Activated naive CD8-positive, alpha-beta T cell treated with anti-CD3 and anti-CD28 coated beads, Interleukin-2, amount 50 U/mL, for 24 hours (primary cell): Measurements from ENCODE around the gene SKI.

Experiments
- ATAC-seq: fragments of 150-1000 bp; cut with Tn5 transposase; one replicate; pipeline ENCODE4 v1.10.0; 2021
- DNase-seq: peaks from one replicate; pipeline ENCODE4 v3.0.0; 2021
- H3K27ac Mint-ChIP-seq: one replicate; pipeline ENCODE4 v1.8.0; 2021; ENCODE audit warnings: mild to moderate bottlenecking, mixed read lengths
- H3K27me3 Mint-ChIP-seq: one replicate; pipeline ENCODE4 v1.8.0; 2021; ENCODE audit warnings: mixed read lengths
- H3K36me3 Mint-ChIP-seq: one replicate; pipeline ENCODE4 v1.8.0; 2021; ENCODE audit warnings: low read depth, mixed read lengths
- H3K4me1 Mint-ChIP-seq: one replicate; pipeline ENCODE4 v1.8.0; 2021; ENCODE audit warnings: mixed read lengths
- H3K4me3 Mint-ChIP-seq: one replicate; pipeline ENCODE4 v1.8.0; 2021; ENCODE audit warnings: mild to moderate bottlenecking, moderate library complexity, mixed read lengths
- H3K9me3 Mint-ChIP-seq: one replicate; pipeline ENCODE4 v1.8.0; 2021; ENCODE audit warnings: mixed read lengths

Gene SKI

DNA sequence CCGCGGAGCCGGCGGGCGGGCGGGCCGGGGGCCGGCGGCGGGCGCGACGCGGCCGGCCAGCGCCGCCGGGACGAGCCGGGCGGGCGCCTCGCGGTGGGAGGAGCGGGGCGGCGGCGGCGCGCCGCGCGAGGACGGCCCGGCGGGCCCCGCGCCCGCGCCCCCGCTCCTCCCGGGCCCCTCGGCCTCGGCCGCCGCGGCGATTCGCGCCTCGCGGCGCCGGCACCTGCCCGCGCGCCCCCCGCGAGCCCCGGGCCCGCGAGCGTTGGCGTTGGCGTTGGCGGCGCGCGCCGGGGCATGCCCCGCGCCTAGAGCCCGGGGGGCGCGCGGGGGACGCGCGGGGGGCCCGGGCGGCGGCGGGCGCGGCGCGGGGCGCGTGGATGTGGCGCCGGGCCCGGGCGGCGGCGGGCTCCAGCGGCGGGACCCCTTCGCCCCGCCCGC is at the start of gene SKI:
Gene SKI (plus strand): TSS at position 163 of the 438 bp plus-strand sequence. CDS start 448 bp downstream, outside the sequence.
- H3K27me3 Mint-ChIP-seq = peaks cover 1% of the 10 kb centered on the region
- peaks cover 33% of the 10 kb centered on the region for H3K4me1 Mint-ChIP-seq
- peaks cover 14% of the 10 kb centered on the region for H3K36me3 Mint-ChIP-seq
- H3K9me3 Mint-ChIP-seq = no peaks in the 10 kb centered on the region
- H3K4me3 Mint-ChIP-seq = peak within 1 kb of the TSS; percentile 92
- peak within 1 kb of the TSS; percentile 92 for H3K27ac Mint-ChIP-seq
- DNase-seq (no peak), ATAC-seq (no peak)

DNA sequence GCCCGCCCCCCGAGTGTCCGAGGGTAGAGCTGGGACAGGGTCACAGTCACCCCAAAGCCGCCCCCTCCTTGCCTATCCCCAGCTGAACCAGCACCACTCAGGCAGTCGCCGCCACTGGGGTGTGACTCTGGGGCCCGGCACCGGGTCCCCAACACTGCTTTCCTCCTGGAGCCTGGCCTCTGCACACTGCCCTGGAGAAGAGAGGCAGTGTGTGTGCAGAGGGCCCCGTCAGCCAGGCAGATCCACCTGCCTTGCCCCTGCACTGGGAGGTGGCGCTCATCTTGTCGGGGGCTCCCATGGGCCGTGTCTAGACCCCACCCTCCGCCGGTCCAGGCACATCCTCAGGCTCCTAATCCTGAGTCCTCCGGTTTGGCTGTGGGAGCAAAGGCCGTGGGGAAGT is 49.2 kb upstream of the SKI start:
- H3K36me3 Mint-ChIP-seq = no peaks in the 10 kb centered on the region
- ATAC-seq = no peak
- H3K27ac Mint-ChIP-seq = no peak overlapping the region

DNA sequence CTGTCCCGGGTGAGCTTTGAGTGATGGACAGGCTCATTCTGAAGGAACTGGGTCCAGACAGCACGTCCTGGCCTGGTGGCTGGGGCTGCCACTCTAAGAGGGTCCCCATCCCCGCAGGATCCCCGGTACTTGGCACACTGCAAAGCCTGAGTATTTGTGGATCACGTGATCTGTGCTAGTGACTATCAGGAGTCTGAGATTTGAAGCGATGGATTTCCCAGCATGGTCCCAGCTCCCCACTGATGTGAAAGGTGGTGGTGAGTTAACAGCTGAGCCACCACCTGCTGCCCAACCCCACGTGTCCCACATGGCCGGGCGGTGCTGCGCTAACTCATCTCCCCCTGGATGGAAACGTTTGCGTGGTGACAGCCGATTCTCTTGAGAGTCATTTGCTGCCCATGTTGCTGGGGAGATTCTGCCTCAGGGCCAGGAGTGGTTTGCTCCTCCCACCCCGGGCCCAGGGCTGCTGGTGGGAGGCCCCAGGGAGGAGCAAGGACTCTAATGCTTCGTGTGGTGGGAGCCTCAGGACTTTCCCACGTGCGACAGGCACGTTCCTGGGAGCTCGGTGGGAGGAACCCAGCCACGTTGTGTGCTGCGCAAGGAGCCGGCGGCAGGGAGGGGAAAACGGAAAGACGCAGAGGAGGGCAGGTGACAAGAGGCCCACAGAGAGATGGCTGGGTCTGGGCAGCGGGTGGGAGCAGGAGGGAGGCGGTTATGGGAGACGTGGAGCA is 48.7 kb upstream of the SKI start:
- Mint-ChIP-seq H3K4me3 (no peak overlapping the region), H3K4me1 (peaks cover 2% of the 10 kb centered on the region), H3K36me3 (no peaks in the 10 kb centered on the region), H3K27ac (no peak overlapping the region), H3K27me3 (no peaks in the 10 kb centered on the region), H3K9me3 (no peaks in the 10 kb centered on the region)
- ATAC-seq (no peak), DNase-seq (no peak)

More for the DNA sequence above, 49.2 kb upstream of the SKI start:
- no peak overlapping the region for H3K4me3 Mint-ChIP-seq
- H3K4me1 Mint-ChIP-seq = peaks cover 4% of the 10 kb centered on the region
- H3K27me3 Mint-ChIP-seq = no peaks in the 10 kb centered on the region
- no peaks in the 10 kb centered on the region for H3K9me3 Mint-ChIP-seq
- DNase-seq = no peak

DNA sequence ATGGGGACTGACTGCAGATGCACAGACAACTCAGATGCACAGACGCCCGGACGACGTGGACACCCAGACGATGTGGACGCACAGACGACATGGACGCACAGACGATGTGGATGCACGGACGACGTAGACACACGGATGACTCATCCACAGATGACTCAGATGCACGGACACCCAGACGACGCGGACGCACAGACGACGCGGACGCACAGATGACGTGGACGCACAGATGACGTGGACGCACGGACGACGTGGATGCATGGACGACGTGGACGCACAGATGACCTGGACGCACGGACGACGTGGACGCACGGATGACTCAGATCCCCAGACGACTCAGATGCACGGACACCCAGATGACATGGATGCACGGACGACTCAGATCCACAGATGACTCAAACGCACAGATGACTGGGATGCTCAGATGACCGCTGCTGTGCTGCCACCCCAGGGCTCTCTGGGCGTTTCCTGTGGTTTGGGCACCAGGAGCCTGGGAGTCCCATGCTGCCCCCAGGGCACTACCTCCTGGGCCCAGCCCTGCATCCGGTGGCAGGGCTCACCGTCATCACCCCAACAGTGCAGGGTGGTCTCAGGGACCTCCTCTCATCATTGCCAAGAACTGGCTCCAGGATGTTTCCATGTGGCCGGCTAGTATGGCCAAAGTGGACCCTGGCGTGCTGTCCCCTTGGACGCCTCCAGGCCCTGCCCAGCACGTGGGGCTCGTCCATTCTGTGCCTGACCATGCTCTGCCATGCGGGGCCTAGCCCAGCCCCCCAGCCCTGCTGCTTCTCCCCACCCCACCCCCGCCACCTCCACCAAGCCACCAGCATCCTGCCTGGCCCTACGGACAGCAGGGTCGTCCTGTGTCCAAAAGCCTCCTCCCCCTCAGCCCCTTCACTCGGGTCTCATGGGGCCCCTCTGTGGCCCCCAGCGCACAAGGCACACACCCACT is 47.5 kb upstream of the SKI start:
- Mint-ChIP-seq H3K4me3 (no peak overlapping the region), H3K27me3 (no peaks in the 10 kb centered on the region), H3K4me1 (no peaks in the 10 kb centered on the region), H3K27ac (no peak overlapping the region), H3K9me3 (no peaks in the 10 kb centered on the region), H3K36me3 (peaks cover 2% of the 10 kb centered on the region)
- ATAC-seq (no peak), DNase-seq (no peak)

DNA sequence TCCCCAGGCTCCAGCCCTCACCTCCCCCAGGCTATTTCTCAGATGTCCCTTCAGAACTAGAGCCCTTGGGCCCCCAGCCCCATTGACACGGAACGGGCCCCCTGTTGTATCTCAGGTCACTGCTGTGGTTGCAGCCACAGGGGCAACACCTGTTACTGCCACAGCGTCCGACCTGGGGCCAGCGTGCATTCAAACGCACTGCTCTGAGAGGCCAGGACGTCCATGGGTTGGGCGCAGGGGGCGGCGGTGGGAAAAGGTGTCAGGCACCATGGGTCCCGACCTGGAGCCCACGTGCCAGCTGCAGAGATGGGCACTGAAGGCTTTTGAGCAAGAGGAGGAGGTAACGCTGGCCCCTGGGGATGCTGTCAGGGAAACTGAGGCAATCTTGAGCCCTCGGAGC is 46.8 kb upstream of the SKI start:
- DNase-seq (no peak), ATAC-seq (no peak)
- Mint-ChIP-seq H3K27me3 (no peaks in the 10 kb centered on the region), H3K4me1 (no peaks in the 10 kb centered on the region), H3K36me3 (peaks cover 4% of the 10 kb centered on the region), H3K27ac (no peak overlapping the region), H3K4me3 (no peak overlapping the region), H3K9me3 (no peaks in the 10 kb centered on the region)

DNA sequence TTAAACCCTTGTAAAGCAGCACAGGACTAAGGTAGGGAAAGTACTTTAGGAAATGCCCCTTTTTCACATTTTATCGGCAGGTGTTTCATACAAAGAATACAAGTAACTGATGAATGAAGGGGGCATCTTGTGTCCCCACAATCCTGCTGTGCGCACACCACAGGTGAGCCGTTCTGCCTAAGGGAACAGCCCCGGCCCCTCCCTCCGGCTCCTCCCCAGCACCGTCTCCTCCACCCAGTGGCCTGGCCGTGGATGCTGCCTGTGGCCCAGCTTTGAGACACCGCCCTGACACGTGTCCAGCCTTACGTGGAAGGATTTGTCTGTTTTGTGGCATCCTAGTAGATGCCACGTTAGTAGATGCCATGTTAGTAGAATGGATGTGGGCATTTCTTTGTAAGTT is 46.4 kb upstream of the SKI start:
- Mint-ChIP-seq H3K9me3 (no peaks in the 10 kb centered on the region), H3K27me3 (no peaks in the 10 kb centered on the region), H3K4me3 (no peak overlapping the region), H3K4me1 (no peaks in the 10 kb centered on the region), H3K36me3 (peaks cover 4% of the 10 kb centered on the region), H3K27ac (no peak overlapping the region)
- DNase-seq (no peak), ATAC-seq (no peak)

DNA sequence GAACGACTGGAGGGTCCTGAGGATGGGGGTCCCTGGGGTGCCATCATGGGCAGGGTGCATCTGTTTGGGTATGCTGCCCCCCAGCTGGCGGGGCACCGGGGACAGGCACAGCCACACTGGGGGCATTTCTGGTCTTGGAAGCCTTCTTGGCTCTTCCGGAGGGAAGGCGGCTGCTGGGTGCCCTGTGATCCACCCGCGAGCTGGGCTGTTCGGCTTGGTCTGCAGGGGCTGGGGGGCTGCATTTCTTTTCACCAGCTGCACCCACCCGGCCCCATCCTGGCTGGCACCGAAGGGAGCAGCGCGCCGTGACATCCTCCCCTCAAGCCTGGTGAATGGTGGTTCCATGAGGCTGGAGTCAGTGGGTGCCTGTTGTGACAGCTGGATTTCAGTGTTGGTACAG is 45.7 kb upstream of the SKI start:
- Mint-ChIP-seq H3K27ac (no peak overlapping the region), H3K4me3 (no peak overlapping the region)

DNA sequence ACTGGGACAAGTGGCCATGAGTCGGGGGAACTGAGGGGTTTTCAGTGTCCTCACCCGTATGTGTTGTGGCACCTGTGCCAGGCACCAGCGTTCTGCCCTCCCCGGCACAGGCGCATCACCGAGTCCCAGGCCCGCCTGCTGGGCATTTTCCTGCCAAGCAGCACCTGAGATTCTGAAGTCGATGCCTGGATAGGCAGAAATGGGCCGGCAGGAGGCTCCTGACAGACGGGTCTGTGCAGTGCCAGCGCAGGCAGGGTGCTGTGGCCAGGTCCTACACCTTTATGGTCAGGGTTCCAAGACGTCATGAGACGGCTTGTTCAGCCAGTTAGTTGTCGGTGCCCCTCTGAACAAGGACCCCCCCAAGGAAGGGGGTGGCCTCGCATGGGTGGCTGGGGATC is 44.2 kb upstream of the SKI start:
- Mint-ChIP-seq H3K36me3 (peaks cover 4% of the 10 kb centered on the region), H3K27me3 (no peaks in the 10 kb centered on the region), H3K27ac (no peak overlapping the region), H3K4me3 (no peak overlapping the region), H3K4me1 (no peaks in the 10 kb centered on the region), H3K9me3 (no peaks in the 10 kb centered on the region)
- ATAC-seq = no peak
- DNase-seq = no peak

More for the DNA sequence above, 45.7 kb upstream of the SKI start:
- Mint-ChIP-seq H3K27me3 (no peaks in the 10 kb centered on the region), H3K4me1 (no peaks in the 10 kb centered on the region), H3K9me3 (no peaks in the 10 kb centered on the region), H3K36me3 (peaks cover 4% of the 10 kb centered on the region)
- DNase-seq (no peak), ATAC-seq (no peak)

DNA sequence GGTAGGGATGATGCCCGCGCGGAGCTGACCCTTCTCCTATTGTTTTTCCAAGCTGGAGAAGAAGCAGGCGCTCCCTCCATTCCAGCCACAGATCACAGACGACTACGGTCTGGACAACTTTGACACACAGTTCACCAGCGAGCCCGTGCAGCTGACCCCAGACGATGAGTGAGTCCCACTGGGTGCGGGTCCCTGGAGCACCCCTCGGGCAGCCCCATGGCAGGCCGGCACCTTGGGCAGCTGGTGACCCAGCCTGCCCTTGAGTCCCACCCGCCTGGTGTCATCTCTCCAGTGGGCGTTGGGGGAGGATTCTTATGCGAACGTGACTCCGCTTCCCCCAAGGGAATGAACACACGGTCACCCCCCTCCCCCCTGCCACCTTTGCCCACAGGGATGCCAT is 43.6 kb upstream of the SKI start:
- no peak for DNase-seq
- H3K27me3 Mint-ChIP-seq = no peaks in the 10 kb centered on the region
- no peak overlapping the region for H3K4me3 Mint-ChIP-seq
- no peak for ATAC-seq
- H3K4me1 Mint-ChIP-seq = peaks cover 2% of the 10 kb centered on the region
- no peaks in the 10 kb centered on the region for H3K9me3 Mint-ChIP-seq
- no peak overlapping the region for H3K27ac Mint-ChIP-seq
- peaks cover 4% of the 10 kb centered on the region for H3K36me3 Mint-ChIP-seq

DNA sequence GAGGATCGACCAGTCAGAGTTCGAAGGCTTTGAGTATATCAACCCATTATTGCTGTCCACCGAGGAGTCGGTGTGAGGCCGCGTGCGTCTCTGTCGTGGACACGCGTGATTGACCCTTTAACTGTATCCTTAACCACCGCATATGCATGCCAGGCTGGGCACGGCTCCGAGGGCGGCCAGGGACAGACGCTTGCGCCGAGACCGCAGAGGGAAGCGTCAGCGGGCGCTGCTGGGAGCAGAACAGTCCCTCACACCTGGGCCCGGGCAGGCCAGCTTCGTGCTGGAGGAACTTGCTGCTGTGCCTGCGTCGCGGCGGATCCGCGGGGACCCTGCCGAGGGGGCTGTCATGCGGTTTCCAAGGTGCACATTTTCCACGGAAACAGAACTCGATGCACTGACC is 43.2 kb upstream of the SKI start:
- Mint-ChIP-seq H3K4me3 (no peak overlapping the region), H3K36me3 (peaks cover 4% of the 10 kb centered on the region), H3K4me1 (peaks cover 2% of the 10 kb centered on the region), H3K27me3 (no peaks in the 10 kb centered on the region), H3K27ac (no peak overlapping the region), H3K9me3 (no peaks in the 10 kb centered on the region)
- DNase-seq = no peak
- ATAC-seq = no peak

DNA sequence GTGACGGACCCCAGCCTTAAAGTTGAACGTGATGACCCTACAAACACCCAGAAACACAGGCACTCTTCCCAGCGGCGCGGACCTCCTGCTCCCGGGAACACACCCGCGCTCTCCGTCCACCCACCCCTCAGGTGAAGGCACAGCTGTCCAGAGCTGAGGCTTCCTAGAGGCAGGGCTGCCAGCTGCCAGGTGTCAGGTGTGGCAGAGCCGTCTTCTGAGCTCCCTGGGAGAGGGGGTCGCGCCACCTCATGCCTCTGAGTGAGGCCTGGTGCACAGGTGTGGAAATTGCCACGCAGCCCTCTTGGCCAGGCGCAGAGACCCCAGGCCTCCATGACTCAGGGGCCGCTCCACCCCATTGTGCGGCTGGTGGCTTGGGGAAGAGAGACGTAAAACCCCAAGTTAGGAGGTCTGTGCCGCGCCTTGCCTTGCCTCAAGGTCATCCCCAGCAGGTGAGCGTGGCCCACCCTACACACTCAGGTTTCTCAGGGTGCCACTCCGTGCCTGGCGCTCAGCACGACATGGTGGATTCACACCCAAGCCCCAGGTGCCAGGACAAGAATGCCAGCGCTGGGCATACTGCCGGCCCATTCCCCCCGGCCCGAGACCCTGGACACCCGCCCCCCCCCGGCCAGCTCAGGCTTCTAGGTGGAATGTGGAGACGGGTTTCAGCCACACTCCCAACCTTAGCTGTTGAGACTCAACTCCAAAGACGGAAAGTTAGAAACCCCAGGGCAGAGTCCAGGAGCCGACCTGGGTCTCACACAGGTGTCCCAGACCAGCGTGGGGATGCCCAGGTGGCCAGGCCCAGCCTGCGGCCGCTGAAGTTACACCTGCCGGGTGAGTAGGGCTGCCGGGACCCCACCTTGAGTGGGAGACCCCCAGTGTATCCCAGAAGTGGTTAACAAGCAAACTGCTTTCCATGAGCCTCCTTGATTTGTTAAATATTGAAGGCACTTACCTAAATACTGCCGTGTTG is 42.0 kb upstream of the SKI start:
- no peak for ATAC-seq
- Mint-ChIP-seq H3K4me3 (no peak overlapping the region), H3K36me3 (peaks cover 4% of the 10 kb centered on the region), H3K27ac (no peak overlapping the region), H3K9me3 (no peaks in the 10 kb centered on the region), H3K27me3 (no peaks in the 10 kb centered on the region), H3K4me1 (peaks cover 9% of the 10 kb centered on the region)
- DNase-seq = no peak

DNA sequence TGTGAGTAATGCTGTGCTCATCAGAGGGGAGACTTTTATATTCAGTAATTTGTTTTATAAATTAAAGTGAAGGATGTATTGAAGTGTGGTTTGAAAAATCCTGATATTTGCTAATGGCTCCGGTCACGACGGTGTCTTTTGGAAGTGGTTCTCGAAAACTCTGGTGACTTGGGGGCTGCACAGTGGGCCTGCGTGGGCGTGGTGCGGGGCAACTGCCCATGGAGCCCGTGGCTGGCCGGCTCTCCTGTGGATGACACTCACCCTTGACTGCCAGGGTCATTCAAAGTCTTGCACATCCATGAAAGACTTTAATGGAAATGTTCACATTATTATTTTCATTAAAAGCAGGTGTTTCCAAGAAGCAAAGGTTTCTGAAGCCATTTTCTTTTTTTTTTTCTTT is 41.2 kb upstream of the SKI start:
- Mint-ChIP-seq H3K9me3 (no peaks in the 10 kb centered on the region), H3K27me3 (no peaks in the 10 kb centered on the region)
- ATAC-seq = no peak

DNA sequence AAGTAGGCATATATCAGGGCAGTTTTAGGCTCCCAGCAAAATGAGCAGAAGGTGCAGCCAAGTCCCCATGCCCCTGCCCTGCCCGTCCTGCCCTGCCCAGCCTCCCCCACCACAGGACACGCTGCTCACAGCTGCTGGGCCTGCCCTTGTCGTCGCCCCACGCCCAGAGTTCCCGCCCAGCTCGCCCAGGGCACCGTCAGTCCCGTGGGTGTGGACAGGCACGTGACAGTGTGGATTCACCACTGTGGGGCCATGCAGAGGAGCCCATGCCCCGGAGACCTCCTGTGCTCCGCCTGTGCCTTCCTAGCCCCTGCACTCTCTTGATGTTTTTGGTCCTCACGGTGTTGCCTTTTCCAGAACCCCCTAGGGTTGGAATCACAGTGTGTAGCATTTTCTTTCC is 40.5 kb upstream of the SKI start:
- H3K4me1 Mint-ChIP-seq = peaks cover 14% of the 10 kb centered on the region
- DNase-seq (no peak), ATAC-seq (no peak)
- no peaks in the 10 kb centered on the region for H3K27me3 Mint-ChIP-seq
- H3K27ac Mint-ChIP-seq = no peak overlapping the region
- H3K36me3 Mint-ChIP-seq = peaks cover 4% of the 10 kb centered on the region
- no peaks in the 10 kb centered on the region for H3K9me3 Mint-ChIP-seq
- H3K4me3 Mint-ChIP-seq = no peak overlapping the region

More for the DNA sequence above, 41.2 kb upstream of the SKI start:
- DNase-seq = no peak
- Mint-ChIP-seq H3K4me3 (no peak overlapping the region), H3K27ac (no peak overlapping the region), H3K4me1 (peaks cover 12% of the 10 kb centered on the region), H3K36me3 (peaks cover 4% of the 10 kb centered on the region)

DNA sequence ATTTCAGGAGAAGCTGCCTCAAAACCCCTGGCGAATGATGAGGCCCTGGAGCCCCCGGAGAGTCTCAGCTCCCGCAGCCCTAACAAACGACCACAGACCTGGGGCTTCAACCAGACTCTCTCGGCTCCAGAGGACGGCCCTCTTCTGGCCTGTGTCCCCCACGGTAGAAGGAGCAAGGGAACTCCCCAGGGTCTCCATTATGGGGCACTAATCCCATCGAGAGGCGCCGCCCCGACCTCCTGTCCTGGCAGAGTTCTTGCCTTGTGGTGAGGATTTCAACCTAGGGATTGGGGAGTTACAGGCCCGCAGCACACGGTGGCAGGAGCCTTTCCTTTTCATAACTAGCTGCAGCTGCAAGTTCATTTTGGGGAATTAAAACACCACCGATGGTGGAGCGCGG is 39.8 kb upstream of the SKI start:
- Mint-ChIP-seq H3K27ac (no peak overlapping the region), H3K9me3 (no peaks in the 10 kb centered on the region), H3K4me3 (peak overlapping the region; percentile 24), H3K27me3 (no peaks in the 10 kb centered on the region), H3K36me3 (peaks cover 4% of the 10 kb centered on the region), H3K4me1 (peaks cover 20% of the 10 kb centered on the region)
- ATAC-seq (no peak), DNase-seq (no peak)
